NCI-H226 (cell line): Measurements from ENCODE around the gene MAGEB3.

ENCODE experiments used
- DNase-seq: peaks from one replicate; pipeline ENCODE4 v3.0.0-alpha.2; 2015

Gene MAGEB3

DNA sequence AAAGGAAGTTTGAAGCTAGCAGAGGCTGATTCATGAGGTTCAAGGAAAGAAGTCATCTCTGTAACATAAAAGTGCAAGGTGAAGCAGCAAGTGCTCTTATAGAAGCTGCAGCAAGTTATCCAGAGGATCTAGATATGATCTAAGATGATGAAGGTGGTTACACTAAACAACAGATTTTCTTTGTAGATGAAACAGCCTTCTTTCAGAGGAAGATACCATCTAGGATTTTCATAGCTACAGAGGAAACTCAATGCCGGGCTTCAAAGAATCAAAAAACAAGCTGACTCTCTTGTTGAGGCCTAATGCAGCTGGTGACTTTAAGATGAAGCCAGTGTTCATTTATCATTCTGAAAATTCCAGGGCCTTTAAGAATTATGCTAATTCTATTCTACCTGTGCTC, 50.0 kb downstream of the MAGEB3 start:
- no peak for DNase-seq

DNA sequence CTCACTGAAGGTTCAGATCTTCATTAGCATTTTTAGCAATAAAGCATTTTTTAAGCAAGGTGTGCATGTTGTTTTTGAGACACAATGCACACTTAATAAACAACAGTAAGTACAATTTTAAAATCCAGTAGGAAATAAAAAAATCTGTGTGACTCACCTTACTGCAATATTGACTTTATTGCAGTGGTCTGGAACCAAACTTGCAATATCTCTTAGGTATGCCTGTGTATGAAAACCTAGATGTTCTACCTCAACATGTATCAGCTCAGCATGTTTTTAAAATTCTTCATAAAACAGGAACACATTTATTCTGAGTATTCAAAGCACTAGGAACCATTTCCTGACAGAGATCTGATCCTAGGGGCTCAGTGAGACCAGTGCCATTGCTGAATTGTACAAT, 52.1 kb downstream of the MAGEB3 start:
- DNase-seq: no peak

- peak; percentile 65 for DNase-seq
Measured at GRCh38 chrX:30283456-30284200, 53.2 kb downstream of the MAGEB3 start.
